ENCODE measurements around the gene C20orf141.
"Not testable (repeated sequence)": the region's sequence is repeated elsewhere in the genome, so short reads cannot be mapped to it uniquely, and the experiment has no call there.

Gene C20orf141

DNA sequence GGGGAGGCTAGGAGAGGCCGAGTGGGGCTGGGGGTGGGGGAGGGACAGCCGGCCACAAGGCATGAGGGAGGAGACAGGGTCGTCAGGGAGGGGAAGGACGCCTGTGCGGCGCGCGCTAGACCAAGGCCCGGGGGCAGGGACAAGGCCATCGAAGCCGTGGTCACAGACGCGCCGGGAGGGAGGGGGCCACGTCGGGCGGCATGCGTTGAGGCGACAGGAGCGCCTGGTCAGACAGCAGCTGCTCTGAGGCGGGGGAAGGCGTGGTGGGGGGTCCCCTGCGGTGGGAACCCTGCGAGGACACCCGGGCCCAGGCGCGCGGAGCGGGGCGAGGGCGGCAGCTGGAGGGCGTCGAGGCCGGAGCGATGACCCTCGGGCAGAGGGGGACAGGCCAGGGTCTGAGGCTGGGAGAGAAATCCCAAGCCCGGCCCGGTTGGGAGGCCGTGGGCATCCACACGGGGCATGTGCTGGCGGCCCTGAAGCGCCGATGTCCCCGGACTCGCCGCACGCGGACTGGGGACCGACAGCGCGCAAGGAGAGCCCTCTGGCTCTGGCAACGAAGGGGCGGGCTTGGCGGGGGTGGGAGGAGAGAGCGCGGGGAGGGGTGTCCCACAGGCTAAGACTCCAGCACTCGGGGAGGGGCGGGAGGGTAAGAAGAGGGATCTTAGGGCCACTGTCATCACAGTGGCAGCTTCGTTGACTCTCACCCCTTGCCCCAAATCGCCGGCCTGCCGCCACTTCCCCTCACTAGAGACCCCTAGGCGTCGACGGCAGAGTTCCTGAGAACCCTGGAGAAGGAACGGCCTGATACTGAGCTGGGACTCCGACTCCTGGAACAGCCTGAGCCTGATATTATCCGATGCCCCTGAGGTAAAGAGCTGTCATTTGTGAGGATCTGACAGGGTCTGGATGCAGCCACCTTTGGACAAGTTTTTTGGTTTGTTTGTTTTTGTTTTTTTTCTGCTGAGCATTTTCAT lies 6.4 kb downstream of the C20orf141 start:
- DNase-seq, result no peak

GRCh38 chr20:2822073-2822472 lies 7.3 kb downstream of the C20orf141 start:
- DNase-seq, result no peak

GRCh38 chr20:2825761-2826160 lies 11.0 kb downstream of the C20orf141 start:
- DNase-seq, result no peak

- DNase-seq, result no peak
Measured at GRCh38 chr20:2826655-2827054, 11.9 kb downstream of the C20orf141 start.

DNA sequence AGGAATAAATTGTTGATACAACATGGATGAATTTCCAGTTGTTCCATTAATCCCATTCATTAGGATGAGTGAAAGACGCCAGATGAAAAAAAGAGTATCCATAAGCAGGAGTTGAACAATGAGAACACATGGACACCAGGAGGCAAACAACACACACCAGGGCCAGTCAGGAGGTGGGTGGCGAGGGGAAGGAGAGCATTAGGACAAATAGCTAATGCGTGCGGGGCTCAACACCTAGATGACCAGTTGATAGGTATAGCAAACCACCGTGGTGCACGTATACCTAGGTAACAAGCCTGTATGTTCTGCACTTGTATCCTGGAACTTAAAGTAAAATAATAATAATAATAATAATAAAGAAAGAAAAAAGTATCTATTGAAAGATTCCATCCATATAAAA lies 14.6 kb downstream of the C20orf141 start:
- DNase-seq, result no peak

DNA sequence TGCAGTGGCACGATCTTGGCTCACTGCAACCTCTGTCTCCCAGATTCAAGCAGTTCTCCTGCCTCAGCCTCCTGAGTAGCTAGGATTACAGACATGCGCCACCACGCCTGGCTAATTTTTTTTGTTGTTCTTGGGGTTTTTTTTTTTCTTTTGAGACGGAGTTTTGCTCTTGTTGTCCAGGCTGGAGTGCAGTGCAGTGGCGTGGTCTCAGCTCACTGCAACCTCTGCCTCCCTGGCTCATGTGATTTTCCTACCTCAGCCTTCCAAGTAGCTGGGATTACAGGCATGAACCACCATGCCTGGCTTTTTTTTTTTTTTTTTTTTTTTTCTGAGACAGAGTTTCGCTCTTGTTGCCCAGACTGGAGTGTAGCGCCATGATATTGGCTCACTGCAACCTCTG lies 16.4 kb downstream of the C20orf141 start:
- DNase-seq, result not testable (repeated sequence)

DNA sequence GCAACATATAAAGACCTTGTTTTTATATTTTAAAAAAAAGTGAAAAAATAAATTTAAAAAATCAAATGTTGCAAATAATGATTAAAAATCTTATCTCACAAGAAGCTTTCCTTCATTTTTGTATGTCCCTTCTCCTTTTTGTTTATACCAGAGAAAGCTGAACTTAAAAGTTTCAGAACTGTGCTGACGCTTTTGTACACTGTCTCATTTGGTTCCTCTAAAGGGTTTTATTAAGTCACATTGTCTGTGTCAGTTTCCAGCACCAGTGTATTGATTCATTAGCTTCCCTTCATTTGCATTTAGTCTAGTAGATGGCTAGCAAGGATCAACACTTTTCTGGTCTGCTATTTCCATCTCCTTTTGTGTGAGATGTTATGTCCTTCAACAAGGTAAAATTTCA lies 19.0 kb downstream of the C20orf141 start:
- no peak for DNase-seq

DNA sequence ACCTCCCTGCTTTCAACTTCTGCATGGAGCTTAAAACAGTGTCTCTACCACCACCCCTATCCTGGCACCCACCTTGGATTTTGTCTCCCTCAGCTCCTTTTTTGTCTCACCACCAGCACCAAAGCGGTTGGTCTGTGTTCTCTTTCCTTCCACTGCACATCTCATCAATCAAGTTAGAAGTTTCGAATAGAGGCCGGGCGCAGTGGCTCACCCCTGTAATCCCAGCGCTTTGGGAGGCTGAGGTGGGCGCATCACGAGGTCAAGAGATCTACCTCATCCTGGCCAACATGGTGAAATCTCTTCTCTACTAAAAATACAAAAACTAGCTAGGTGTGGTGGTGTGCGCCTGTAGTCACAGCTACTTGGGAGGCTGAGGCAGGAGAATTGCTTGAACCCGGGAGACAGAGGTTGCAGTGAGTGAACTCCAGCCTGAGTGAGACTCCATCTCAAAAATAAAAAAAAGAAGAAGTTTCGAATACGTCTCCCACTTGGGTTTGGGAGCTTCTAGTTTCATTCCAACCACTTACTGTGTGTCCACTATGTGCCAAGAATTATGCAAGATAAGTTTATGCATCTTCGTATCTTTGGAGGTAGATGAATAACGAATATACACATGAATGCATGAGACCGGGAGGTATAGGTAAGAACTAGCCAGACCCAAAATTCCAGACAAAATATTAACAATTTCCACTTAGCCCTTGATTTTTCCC lies 19.8 kb downstream of the C20orf141 start:
- DNase-seq, result no peak

DNA sequence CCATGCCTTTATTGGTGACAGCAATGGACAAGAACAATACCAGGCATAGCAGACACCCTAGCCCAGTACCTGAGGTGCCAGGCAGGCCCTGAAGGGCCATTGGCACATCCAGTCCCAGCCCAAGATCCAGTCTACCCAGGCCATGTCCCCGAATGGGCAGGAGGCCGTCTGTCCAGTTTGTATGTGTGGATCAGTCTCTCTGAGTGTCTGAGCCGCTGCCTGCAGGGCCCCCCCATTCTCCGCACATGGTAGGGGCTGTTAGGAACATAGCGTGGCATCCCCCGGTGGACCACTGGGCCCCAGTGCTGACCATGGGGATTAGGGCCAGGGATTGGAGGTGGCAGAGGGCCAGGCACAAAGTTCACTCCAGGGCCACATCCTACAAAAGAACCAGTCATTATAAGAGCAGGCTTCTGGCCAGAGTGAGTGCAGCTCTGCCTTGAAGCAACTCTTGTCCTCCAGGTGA lies 20.6 kb downstream of the C20orf141 start:
- DNase-seq, result no peak

- no peak for DNase-seq
Measured at GRCh38 chr20:2836035-2836434, 21.2 kb downstream of the C20orf141 start.

GRCh38 chr20:2837221-2837960 lies 22.6 kb downstream of the C20orf141 start:
- DNase-seq, result no peak

DNA sequence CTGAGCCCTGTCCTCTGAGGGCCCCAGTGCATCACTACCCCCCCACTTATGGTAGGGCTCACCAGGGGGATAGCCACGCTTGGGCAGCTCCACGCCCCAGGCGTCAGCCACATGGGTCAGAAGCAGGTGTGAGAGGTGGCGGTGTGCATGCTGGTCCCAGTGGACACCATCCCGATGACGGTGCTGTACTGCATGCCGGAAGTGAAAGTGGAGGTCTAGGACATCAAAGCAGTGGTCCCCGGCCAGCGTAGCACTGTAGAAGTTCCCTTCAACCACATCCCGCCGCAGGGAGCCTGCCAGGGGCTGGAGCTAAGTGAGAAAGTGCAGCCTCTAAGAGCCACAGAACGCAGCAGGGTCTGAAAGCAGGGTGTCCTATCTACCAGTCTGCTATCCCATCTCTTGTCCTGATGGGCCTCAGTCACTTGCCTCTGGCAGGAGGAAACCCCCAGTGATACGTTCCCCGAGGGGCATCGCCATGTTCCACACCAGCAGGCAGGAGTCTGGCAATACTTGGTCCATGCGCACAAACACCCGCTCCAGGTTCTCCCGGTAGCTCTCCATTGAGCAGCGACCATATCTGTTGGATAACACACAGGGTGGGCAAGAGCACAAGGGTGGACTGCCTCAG lies 23.5 kb downstream of the C20orf141 start:
- no peak for DNase-seq

- no peak for DNase-seq
Measured at GRCh38 chr20:2838847-2839671, 24.3 kb downstream of the C20orf141 start.

GRCh38 chr20:2839732-2840137 lies 24.9 kb downstream of the C20orf141 start:
- DNase-seq, result no peak

DNA sequence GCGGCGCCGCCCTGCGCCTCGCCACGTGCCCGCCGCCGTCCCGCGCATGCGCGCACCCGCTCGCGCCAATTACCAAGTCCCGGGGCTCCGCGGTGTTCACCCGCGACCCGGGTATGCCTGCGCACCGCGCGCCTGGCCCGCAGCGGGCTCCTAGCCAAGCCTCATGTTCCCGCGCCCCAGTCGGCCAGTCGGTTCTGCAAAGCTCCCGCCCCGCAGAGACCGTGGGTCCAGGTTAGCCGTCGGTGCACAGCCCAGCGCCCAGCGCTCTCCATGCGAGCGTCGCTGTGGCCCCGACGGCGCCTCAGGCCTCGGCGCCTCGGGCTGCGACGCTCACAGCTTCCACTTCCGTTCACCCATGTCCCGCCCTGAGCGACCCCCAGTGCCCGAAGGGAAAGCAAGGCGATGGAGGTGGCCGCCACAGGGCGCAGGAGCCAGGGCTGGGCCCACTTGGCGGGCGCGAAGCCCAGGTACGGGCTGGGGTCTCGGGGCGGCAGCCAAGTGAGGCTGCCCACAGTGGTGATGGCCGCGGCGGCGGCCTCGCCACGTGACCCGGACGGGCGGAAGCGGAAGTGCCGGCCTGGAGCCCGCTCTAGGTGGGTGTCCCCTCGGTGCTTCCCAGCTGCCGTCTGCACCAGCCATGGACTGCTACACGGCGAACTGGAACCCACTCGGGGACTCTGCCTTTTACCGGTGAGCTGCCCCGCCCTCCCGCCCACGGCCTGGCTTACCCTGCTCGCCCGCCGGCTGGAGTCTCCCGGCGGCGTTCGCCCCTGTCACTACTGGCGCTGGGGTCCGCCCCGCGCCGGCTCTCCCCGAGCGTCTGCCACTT lies 25.6 kb downstream of the C20orf141 start, which contains the start of the genes PCED1A and VPS16:
TSS of gene PCED1A (minus strand) at position 518 of the 829 bp plus-strand sequence. CDS start 743 bp downstream, outside the sequence.
TSS of gene VPS16 (plus strand) at position 608 of the 829 bp plus-strand sequence. CDS start at position 638, 30 bp downstream.
- DNase-seq, result peak; percentile 79 to 92

- DNase-seq, result peak; percentile 27 to 66
Measured at GRCh38 chr20:2840967-2841531, 26.3 kb downstream of the C20orf141 start.

DNA sequence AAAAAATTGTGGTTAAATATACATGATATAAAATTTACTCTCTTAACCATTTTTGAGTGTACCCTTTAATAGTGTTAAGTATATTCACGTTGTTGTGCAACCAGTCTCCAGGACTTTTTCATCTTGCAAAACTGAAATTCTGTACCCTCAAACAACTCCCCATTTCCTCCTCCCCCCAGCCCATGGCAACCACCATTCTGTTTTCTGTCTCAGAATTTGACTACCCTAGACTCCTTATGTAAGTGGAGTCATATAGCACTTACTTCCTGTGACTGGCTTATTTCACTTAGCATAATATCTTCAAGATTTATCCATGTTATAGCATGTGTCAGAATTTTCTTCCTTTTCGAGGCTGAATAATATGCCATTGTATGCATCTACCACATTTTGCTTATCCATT lies 30.8 kb downstream of the C20orf141 start:
- no peak for DNase-seq

- DNase-seq, result no peak
Measured at GRCh38 chr20:2846698-2847097, 31.9 kb downstream of the C20orf141 start.

- no peak for DNase-seq
Measured at GRCh38 chr20:2847802-2848201, 33.0 kb downstream of the C20orf141 start.

DNA sequence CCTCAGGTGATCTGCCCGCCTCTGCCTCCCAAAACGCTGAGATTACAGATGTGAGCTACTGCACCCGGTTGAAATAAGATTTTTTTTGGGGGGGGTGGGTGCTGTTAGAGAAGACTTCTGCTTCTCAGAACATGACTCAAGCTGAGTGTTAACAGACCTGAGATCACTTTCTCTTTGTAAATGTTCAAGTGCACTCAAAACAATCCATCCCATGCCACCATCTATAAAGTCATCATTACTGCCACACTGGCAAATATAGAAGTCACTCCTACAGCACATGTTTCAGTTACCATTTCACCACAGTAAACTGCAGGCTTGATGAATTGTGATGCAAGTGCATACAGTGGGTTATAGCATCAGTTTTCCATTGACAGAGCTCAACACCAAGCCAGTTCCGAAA lies 34.7 kb downstream of the C20orf141 start:
- DNase-seq, result no peak
